PC-3 (cell line): ENCODE results near the gene FAM131A. TPM values are rescaled to one million over a fixed set of nuclear protein-coding genes. Genes with fewer than 3 reads are reported as not detected.

Experiments
- ATAC-seq: fragments of 200-7000 bp; cut with Tn5 transposase; 2 replicates; pipeline ENCODE4 v1.9.1; 2020; ENCODE audit warnings: mild to moderate bottlenecking, moderate library complexity
- BruUV-seq: library from RNA; stranded (reverse); fragments of 400-500 nt; replicated peaks from 2 replicates; lab custom pipeline; 2021; lab: Mats Ljungman, UMichigan
- CTCF ChIA-PET: fragments of 300-600 bp; sonication (Branson Sonifier 250); formaldehyde crosslinking; loops from one replicate; lab custom pipeline; 2022; ENCODE audit warnings: antibody characterized with exemption; lab: Charles Lee
- POLR2A ChIA-PET: fragments of 300-600 bp; sonication (Branson Sonifier 250); formaldehyde crosslinking; loops from one replicate; lab custom pipeline; 2022; ENCODE audit warnings: antibody characterized with exemption; ENCODE audit not compliant: unreplicated experiment; lab: Charles Lee
- DNase-seq: peaks from one replicate; pipeline ENCODE4 v3.0.0-alpha.2; 2015
- H2AFZ ChIP-seq: fragments of 300-600 bp; sonication (generic); 2 replicates; pipeline ENCODE4 v1.6.0; 2016; ENCODE audit warnings: antibody characterized with exemption, low read length
- H3F3A ChIP-seq: fragments of 300-600 bp; sonication (generic); one replicate; pipeline ENCODE4 v1.6.0; 2017; ENCODE audit warnings: antibody characterized with exemption, low read length, control low read depth, mild to moderate bottlenecking; ENCODE audit not compliant: unreplicated experiment
- H3K27ac ChIP-seq: fragments of 300-600 bp; sonication (generic); 2 replicates; pipeline ENCODE4 v1.5.1; 2016; ENCODE audit warnings: mild to moderate bottlenecking, low read length
- H3K27me3 ChIP-seq: fragments of 300-600 bp; sonication (generic); 2 replicates; pipeline ENCODE4 v1.6.1; 2016; ENCODE audit warnings: low read length, mixed read lengths
- H3K36me3 ChIP-seq: fragments of 300-600 bp; sonication (generic); 2 replicates; pipeline ENCODE4 v1.6.1; 2016; ENCODE audit warnings: low read depth, mixed run types, low read length, mixed read lengths
- H3K4me1 ChIP-seq: fragments of 300-600 bp; sonication (generic); 2 replicates; pipeline ENCODE4 v1.5.1; 2016; ENCODE audit warnings: low read length; ENCODE audit not compliant: insufficient read depth
- H3K4me2 ChIP-seq: fragments of 300-600 bp; sonication (generic); 2 replicates; pipeline ENCODE4 v1.6.0; 2016; ENCODE audit warnings: low read length
- H3K4me3 ChIP-seq: fragments of 300-600 bp; sonication (generic); 2 replicates; pipeline ENCODE4 v1.5.1; 2016; ENCODE audit warnings: mild to moderate bottlenecking, low read length, mixed read lengths
- H3K79me2 ChIP-seq: fragments of 300-600 bp; sonication (generic); 2 replicates; pipeline ENCODE4 v1.6.1; 2017; ENCODE audit warnings: low read length, mixed read lengths
- H3K9ac ChIP-seq: fragments of 300-600 bp; sonication (generic); 2 replicates; pipeline ENCODE4 v1.6.0; 2016; ENCODE audit warnings: mild to moderate bottlenecking, low read length
- H3K9me2 ChIP-seq: fragments of 300-600 bp; sonication (generic); replicated peaks from 2 replicates; pipeline ENCODE4 v1.6.1; 2016; ENCODE audit warnings: mixed run types, low read length, mixed read lengths
- H3K9me3 ChIP-seq: fragments of 300-600 bp; sonication (generic); 2 replicates; pipeline ENCODE4 v1.6.1; 2016; ENCODE audit warnings: low read length, mixed read lengths
- H4K20me1 ChIP-seq: fragments of 300-600 bp; sonication (generic); 2 replicates; pipeline ENCODE4 v1.6.1; 2016; ENCODE audit warnings: low read length, mixed read lengths
- EZH2 ChIP-seq: fragments of 300-600 bp; sonication (generic); IDR thresholded peaks from one replicate; pipeline ENCODE4 v1.6.1; 2017; ENCODE audit warnings: antibody characterized with exemption, mild to moderate bottlenecking, low read length; ENCODE audit not compliant: unreplicated experiment
- EZH2phosphoT487 ChIP-seq: fragments of 300-600 bp; sonication (generic); IDR thresholded peaks from 2 replicates; pipeline ENCODE4 v1.6.1; 2018; ENCODE audit warnings: mild to moderate bottlenecking, antibody characterized with exemption, low read length, borderline replicate concordance
- intact Hi-C: fragments of 100-400 bp; cut with micrococcal nuclease; formaldehyde crosslinking; loops from 2 replicates; pipeline ENCODE4 v1.9.0; 2023
- total RNA-seq: library from RNA; depleted of rRNA; stranded (reverse); fragments of >200 nt; gene quantifications from 2 replicates; pipeline ENCODE4 v1.2.3, GENCODE V29; 2014
- TF ChIP-seq, protein P1 (sequence below): fragments of 300-600 bp; sonication (generic); conservative IDR thresholded peaks from 2 replicates; pipeline ENCODE4 v1.5.1; 2017; ENCODE audit warnings: antibody characterized with exemption, low read depth, mild to moderate bottlenecking, low read length

The FAM131A gene
- total RNA-seq, 1 experiment from 2014 or later, result 21.9 TPM

DNA sequence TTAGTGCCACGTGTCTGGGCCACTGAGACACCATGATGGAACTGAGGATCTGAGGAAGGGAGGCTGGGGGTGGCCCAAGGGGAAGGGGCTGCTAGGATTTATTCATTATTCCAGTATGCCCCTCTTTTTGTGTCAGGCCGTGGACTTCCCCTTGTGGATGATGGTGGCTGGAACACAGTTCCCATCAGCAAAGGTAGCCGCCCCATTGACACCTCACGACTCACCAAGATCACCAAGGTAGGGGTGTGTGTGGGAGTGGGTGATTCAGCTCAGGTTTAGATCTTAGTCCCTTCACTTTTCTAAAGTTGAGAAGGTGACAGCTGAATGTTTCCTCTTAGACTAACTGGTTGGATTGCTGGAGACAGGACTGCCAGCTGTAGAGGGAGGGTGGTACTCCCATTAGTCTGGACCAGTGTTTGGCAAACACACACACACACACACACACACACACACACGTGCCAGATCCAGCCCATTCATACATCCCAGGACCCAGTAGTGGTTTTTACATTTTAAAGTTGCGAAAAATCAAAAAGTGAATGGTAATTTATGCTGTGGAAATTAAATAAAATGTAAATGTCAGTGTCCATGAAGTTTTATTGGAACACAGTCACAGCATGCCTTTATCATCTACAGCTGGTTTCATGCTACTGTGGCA, 11.6 kb upstream of the FAM131A start:
- Histone ChIP-seq H3K27ac (no peak overlapping the region), H3K9ac (no peak overlapping the region), H3F3A (no peaks in the 10 kb centered on the region), H3K9me3 (no peaks in the 10 kb centered on the region), H3K4me2 (no peak overlapping the region), H4K20me1 (peaks cover 27% of the 10 kb centered on the region), H3K36me3 (peaks cover 88% of the 10 kb centered on the region), H3K4me1 (peaks cover under 1% of the 10 kb centered on the region; the same call in 1 of the 2 replicates), H2AFZ (no peak overlapping the region), H3K9me2 (no peaks in the 10 kb centered on the region), H3K79me2 (peaks cover 62% of the 10 kb centered on the region), H3K4me3 (no peak overlapping the region), H3K27me3 (no peaks in the 10 kb centered on the region)
- BruUV-seq, result no TSS peak
- ATAC-seq (peak; percentile 32; the same call in 1 of the 2 replicates), DNase-seq (peak; percentile 33)
- intact Hi-C loops, result no loop called here
- POLR2A ChIA-PET, result no interaction called here
- CTCF ChIA-PET, result no interaction called here
- TF ChIP-seq, protein P1, sequence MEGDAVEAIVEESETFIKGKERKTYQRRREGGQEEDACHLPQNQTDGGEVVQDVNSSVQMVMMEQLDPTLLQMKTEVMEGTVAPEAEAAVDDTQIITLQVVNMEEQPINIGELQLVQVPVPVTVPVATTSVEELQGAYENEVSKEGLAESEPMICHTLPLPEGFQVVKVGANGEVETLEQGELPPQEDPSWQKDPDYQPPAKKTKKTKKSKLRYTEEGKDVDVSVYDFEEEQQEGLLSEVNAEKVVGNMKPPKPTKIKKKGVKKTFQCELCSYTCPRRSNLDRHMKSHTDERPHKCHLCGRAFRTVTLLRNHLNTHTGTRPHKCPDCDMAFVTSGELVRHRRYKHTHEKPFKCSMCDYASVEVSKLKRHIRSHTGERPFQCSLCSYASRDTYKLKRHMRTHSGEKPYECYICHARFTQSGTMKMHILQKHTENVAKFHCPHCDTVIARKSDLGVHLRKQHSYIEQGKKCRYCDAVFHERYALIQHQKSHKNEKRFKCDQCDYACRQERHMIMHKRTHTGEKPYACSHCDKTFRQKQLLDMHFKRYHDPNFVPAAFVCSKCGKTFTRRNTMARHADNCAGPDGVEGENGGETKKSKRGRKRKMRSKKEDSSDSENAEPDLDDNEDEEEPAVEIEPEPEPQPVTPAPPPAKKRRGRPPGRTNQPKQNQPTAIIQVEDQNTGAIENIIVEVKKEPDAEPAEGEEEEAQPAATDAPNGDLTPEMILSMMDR, result no peak
- TF ChIP-seq EZH2, result no peak
- TF ChIP-seq EZH2phosphoT487, result no peak

DNA sequence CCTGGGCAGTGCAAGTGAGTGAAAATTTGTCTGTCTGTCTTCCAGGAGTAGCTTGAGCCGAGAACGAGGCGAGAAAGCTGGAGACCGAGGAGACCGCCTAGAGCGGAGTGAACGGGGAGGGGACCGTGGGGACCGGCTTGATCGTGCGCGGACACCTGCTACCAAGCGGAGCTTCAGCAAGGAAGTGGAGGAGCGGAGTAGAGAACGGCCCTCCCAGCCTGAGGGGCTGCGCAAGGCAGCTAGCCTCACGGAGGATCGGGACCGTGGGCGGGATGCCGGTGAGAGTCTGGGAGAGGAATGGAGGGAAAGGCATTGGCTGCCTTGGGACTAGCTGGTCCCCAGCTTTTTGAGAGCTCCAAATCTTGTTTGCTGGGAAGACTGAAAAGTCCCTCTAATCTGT, 10.2 kb upstream of the FAM131A start:
- Histone ChIP-seq H3F3A (peaks cover 3% of the 10 kb centered on the region), H4K20me1 (peaks cover 14% of the 10 kb centered on the region), H3K9me2 (no peaks in the 10 kb centered on the region), H3K27ac (no peak overlapping the region), H3K9ac (no peak overlapping the region), H3K4me2 (no peak overlapping the region), H3K9me3 (no peaks in the 10 kb centered on the region), H3K79me2 (peaks cover 53% of the 10 kb centered on the region), H3K4me3 (no peak overlapping the region), H2AFZ (no peak overlapping the region), H3K27me3 (no peaks in the 10 kb centered on the region), H3K4me1 (peaks cover 14% of the 10 kb centered on the region), H3K36me3 (peaks cover 88% of the 10 kb centered on the region)
- ChIA-PET POLR2A (no interaction called here), CTCF (no interaction called here)
- DNase-seq (no peak), ATAC-seq (no peak)
- TF ChIP-seq EZH2 (no peak), EZH2phosphoT487 (no peak)
- TF ChIP-seq, protein P1, result no peak
- intact Hi-C loops, result no loop called here
- TSS peak; percentile 14 for BruUV-seq

DNA sequence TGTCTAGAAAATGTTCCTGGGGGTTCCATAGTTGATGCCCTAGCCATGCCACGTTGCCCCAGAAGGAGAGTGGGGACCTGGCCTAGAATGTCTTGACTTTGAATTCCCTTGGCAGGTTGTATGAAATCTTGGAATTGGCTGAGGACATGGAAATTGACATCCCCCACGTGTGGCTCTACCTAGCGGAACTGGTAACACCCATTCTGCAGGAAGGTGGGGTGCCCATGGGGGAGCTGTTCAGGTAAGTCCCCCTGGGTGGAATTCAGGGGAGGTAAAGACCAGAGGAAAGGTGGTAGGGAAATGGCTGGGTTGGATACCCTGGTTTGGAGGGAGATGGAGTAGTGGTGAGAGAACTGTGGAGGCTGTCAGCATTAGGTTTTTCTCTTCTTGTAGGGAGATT, 8.9 kb upstream of the FAM131A start:
- H3K9me3 ChIP-seq, result no peaks in the 10 kb centered on the region
- H3K4me2 ChIP-seq, result no peak overlapping the region
- intact Hi-C loops, result no loop called here
- peaks cover 86% of the 10 kb centered on the region for H3K36me3 ChIP-seq
- DNase-seq (no peak), ATAC-seq (no peak)
- TF ChIP-seq, protein P1, result no peak
- no peak for TF ChIP-seq EZH2phosphoT487
- no peak for TF ChIP-seq EZH2
- no TSS peak for BruUV-seq
- ChIA-PET CTCF (no interaction called here), POLR2A (no interaction called here)
- H3K4me3 ChIP-seq, result no peak overlapping the region
- peaks cover 49% of the 10 kb centered on the region for H3K79me2 ChIP-seq
- no peak overlapping the region for H3K27ac ChIP-seq
- H3K4me1 ChIP-seq, result peaks cover 27% of the 10 kb centered on the region
- H4K20me1 ChIP-seq, result peaks cover 8% of the 10 kb centered on the region
- H2AFZ ChIP-seq, result no peak overlapping the region
- no peak overlapping the region for H3K9ac ChIP-seq
- H3F3A ChIP-seq, result peaks cover 13% of the 10 kb centered on the region
- H3K27me3 ChIP-seq, result no peaks in the 10 kb centered on the region
- no peaks in the 10 kb centered on the region for H3K9me2 ChIP-seq
